Body of pancreas (tissue), 4 donors: ENCODE data around the gene MCF2L2.

ENCODE experiments used
- POLR2A ChIP-seq, 3 donors: fragments of 450-650 bp; IDR thresholded peaks; one replicate each; pipeline ENCODE4 v1.6.1; 2016; ENCODE audit warnings: antibody characterized with exemption in 3 of 3, mild to moderate bottlenecking in 2 of 3
- TF ChIP-seq, protein P1 (sequence below), 7 experiments: fragments of 450-650 bp in 4 of 7; fragments of 200-600 bp in 3 of 7; sonication (generic) in 3 of 7; IDR thresholded peaks; one replicate each; pipeline ENCODE4 v1.5.1; 2016 to 2019; ENCODE audit warnings: antibody characterized with exemption in 7 of 7

DNA sequence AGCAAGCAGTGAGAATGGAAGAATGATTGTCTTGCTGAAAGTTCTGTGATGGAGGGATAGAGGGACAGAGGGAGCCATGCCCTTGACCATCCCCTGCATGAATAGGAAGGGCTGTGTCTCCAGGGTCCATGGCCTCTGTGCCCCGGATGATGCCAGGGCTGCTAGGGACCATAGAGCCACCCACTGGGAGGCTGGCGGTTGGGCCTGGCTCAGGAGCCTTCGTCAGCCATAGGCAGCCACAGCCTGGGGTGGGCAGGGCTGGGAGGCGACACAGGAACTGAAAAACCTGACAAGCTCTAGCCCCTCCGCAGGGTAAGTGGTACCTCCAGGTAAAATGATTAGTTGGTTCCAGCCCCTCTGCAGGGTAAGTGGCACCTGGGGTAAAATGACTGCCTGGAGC is 246.8 kb downstream of the MCF2L2 start:
- no peak for TF ChIP-seq POLR2A (IDR thresholded peaks at IDR 0.05)
- TF ChIP-seq, protein P1, sequence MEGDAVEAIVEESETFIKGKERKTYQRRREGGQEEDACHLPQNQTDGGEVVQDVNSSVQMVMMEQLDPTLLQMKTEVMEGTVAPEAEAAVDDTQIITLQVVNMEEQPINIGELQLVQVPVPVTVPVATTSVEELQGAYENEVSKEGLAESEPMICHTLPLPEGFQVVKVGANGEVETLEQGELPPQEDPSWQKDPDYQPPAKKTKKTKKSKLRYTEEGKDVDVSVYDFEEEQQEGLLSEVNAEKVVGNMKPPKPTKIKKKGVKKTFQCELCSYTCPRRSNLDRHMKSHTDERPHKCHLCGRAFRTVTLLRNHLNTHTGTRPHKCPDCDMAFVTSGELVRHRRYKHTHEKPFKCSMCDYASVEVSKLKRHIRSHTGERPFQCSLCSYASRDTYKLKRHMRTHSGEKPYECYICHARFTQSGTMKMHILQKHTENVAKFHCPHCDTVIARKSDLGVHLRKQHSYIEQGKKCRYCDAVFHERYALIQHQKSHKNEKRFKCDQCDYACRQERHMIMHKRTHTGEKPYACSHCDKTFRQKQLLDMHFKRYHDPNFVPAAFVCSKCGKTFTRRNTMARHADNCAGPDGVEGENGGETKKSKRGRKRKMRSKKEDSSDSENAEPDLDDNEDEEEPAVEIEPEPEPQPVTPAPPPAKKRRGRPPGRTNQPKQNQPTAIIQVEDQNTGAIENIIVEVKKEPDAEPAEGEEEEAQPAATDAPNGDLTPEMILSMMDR (IDR thresholded peaks at IDR 0.05) = no peak
